ENCODE results near the gene ZCWPW2. TPM values are rescaled to one million over a fixed set of nuclear protein-coding genes. Genes with fewer than 3 reads are reported as not detected.

Gene ZCWPW2
- total RNA-seq, 1 donor from 2014 or later, result not detected

DNA sequence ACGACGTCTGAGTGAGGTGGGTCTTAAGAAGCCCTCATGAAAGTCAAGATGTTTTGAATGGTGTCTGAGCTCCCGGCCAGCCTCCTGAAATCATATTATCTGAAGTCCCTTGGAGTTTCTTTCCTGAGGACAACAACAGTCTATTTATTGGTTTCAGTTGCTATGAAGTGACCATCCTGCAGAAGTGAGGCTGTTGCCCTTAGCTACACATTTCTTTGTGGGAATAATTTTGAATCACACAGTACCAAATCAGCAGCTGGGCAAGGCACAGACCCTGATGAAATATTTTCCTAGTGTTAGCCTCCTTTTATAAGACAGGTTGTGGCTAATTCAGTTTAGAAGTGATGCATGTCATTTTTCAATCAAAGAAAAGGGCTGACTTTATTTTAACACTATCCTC lies 220.8 kb downstream of the ZCWPW2 start:
- Mint-ChIP-seq H3K27ac (no peak overlapping the region), H3K4me1 (no peaks in the 10 kb centered on the region), H3K4me3 (no peak overlapping the region), H3K9me3 (no peaks in the 10 kb centered on the region), H3K36me3 (ENCODE audit: low read depth) (no peaks in the 10 kb centered on the region), H3K27me3 (peaks cover 14% of the 10 kb centered on the region)
- intact Hi-C loops (cut with micrococcal nuclease), result no loop called here
- no peak for DNase-seq

DNA sequence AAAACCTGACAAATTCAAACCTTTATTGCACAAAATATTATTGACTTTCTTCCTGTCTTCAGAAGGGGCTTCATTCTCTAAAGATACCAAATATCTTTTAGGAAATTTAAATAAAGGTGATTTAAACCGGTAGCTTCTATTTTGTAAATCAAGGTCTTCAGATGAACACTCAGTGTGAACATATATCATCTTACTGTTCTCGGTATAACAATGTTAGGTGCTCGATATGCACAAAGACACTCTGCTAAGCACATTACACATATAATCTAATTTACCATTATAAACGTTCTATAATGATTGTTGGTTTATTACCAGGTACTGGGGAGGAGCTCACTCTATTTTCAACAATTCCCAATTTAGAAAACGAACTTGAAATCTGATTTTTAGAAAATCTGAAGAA lies 225.5 kb downstream of the ZCWPW2 start:
- Mint-ChIP-seq H3K9me3 (no peaks in the 10 kb centered on the region), H3K4me3 (no peak overlapping the region), H3K4me1 (no peaks in the 10 kb centered on the region), H3K27me3 (peaks cover 50% of the 10 kb centered on the region), H3K36me3 (ENCODE audit: low read depth) (no peaks in the 10 kb centered on the region), H3K27ac (no peak overlapping the region)
- intact Hi-C loops (cut with micrococcal nuclease), result no loop called here
- no peak for DNase-seq

DNA sequence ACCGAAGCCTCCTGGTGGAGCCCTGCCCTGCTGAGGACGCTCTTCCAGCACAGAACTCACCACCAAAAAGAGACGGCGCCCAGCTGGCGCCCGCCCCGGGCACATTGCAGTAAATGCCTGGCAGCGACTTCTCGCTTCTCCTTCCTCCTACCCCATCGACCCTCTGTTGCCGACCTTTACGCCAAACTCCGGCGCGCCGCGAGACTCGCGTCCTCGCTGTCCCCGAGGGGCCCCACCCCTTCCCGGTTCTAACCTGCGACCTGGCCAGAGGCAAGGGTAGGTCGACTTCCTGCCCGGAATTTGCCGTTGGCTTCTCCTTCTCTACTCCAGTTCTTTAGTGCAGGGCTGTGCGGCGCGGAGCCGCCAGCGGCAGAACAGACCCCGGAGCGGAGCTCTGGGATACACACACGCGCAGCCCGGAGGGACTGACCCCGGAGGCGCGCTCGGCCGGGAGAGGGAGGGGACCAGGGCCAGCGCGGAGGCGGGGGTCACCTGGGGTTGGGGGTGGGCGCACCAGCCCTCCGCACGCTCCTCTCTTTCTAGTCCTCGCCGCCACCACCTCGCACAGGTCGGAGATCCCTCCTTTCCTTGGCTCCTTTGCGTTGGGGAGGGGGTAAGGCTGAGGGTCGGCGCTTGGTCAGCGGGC lies 226.7 kb downstream of the ZCWPW2 start:
- Mint-ChIP-seq H3K27ac (no peak overlapping the region), H3K27me3 (peaks cover 54% of the 10 kb centered on the region), H3K4me3 (no peak overlapping the region), H3K9me3 (no peaks in the 10 kb centered on the region), H3K36me3 (ENCODE audit: low read depth) (no peaks in the 10 kb centered on the region), H3K4me1 (no peaks in the 10 kb centered on the region)
- intact Hi-C loops (cut with micrococcal nuclease), result loop anchor here (5.0 kb wide), 1 partner anchor 858 kb away; no protein-coding TSS in a partner anchor
- no peak for DNase-seq

Other genes starting within 250 kb of the ZCWPW2 start
- 21.3 and 23.2 TPM in 2 replicates for gene CMC1, start 107.1 kb upstream of the ZCWPW2 start, total RNA-seq
- 35.6 and 38.7 TPM in 2 replicates for gene AZI2, start 103 bp downstream of the ZCWPW2 start, total RNA-seq